NCI-H2196 (cell line): ENCODE measurements around the gene LMCD1.

ENCODE experiments used
- DNase-seq: peaks from one replicate; lab custom pipeline; 2025; ENCODE audit not compliant: unreplicated experiment; lab: John Stamatoyannopoulos, UW

The LMCD1 gene

DNA sequence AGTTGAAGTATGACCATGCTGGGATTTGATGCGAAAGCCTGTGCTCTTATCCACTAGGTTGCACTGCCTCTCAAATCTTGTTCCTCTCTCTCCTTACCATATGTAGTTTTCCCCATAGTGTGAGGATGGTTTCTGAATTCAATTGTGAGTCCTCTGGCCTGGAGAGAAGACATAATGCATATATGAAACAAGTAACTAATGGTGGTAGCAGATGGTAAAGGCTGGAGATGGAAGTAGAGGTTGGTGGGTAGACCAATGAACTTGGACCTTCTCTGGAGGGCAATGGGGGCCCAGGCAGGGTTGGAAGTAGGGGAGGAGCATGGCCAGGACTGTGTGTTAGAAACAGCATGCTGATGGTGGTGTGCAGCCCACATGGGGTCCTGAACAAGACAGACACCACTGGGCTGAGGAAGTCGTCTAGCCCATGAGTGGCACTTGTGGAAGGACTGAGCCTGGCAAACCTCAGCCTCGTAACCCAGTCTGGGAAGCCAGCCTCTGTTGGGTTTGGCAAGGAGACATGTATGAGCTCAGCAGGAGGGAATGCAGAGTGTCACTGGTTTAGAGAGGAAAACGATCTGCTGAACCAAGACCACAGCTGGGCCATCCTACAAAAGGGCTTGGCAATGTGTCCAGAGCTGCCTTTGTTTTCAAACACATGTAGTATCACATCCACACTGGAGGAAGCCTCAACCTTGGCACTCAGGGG, 18.5 kb upstream of the LMCD1 start:
- peak; percentile 74 for DNase-seq

DNA sequence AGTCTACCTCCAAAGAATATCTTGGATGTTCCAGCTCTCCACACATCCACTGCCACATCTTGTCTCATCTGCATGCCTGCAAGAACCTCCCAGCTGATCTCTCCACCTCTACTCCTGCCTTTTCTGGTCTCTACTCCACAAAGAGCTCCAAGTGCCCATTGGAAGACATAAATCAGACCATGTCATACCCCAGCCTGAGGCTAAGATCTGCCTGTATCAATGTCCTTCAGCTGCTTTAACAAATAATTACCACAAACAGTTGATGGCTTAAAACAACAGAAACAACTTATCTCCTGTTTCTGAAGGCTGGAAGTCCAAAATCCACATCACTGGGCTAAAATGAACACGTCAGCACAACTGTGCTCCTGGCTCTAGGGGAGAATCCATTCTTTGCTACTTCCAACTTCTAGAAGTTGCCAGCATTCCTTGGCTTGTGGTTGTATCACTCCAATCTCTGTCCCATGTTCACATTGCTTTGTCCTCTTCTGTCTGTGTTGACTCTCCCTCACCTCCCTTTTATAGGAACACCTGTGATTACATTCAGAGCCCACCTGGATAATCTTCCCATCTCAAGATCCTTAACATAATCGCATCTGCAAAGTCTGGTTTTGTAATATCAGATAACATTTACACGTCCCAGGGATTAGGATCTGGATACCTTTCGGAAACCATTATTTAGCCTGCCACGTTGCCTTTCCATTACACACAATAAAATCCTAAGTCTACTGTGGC, 17.0 kb upstream of the LMCD1 start:
- DNase-seq = no peak

DNA sequence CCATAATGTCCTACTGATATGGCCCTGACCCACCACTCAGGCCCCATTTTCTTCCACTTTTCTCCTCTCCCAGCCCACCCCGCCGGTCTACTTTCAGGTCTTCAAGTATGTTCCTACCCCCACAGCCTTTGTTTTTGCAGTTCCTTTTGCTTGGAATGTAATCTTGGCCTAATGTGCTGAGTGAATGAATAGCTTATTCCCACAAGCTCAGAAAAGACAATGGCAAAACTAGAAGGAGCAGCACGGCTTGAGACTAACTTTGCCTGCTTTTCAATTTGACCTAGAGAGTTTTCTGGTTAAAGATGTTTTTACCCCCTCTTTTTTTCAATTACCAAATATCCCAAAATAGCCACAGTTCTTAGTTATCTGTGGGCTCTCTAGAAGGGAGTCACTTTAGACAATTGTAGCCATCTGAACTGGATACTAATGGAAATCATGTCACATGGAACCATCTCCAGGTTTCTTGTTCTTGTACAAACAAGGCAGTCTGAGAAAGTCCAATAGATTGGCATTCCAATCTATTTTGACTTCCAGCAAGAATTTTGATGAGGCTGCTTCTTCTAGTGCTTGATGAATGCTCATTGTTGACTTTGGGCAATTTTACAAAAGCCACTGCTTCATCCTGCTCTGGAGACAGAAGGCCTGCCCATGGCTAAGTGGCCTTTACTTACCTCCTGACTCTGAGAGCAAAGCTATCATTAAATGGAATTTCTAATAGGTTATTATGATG, 16.3 kb upstream of the LMCD1 start:
- no peak for DNase-seq

DNA sequence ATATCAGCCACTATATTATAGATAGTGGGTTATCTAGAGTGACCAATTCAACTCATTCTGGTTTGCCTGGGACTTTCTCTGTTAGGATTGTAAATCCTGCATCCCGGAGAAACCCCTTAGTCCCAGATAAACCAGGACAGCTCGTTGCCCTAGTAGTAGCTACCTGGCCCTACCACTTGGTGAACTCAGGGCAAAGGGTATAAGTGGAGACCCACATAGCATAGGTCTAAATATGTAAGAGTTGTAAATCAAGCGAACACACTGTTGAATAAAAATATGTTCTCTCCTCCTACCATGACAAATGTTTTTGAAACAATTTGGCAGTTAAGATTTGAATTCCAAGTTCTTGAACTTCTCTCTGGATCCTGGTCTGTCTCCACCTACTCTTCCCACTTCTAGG, 15.7 kb upstream of the LMCD1 start:
- no peak for DNase-seq

DNA sequence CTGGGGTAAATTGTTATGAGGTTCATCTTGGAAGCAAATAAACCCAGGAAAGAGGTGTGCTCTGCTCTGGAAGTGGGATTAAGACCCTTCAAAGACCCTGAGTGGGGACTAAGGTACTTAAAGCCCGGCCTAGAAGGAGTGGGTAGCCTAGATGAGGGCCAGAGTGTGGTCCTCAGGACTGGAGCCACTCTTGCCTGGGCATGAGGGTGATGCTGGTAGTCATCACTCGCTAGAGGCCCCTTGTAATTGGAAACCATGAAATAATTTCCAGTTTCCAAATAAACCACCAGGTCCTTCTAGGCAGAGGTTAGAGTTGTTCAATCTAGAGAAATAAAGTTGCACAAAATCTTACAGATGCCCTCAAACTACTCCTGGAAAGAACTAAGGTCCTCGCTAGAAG, 15.2 kb upstream of the LMCD1 start:
- no peak for DNase-seq

DNA sequence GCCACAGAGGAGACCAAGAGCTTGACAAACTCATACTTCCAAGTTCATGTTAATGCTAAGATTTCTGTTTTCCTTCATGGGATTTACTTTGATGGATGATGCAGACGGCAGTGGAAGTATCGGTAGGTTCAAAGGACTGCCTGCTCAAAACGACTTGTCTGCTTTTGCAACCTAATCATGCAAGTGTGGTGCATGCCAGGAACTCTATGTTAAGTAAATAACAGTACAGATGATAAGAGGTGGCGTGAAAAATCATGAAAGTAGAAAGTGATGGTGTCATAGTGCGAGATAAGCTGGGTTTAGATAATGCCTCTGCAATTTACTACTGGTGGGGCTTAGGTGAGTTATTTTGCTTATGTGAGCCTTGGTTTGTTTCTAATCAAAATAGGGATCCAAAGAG, 14.7 kb upstream of the LMCD1 start:
- no peak for DNase-seq

DNA sequence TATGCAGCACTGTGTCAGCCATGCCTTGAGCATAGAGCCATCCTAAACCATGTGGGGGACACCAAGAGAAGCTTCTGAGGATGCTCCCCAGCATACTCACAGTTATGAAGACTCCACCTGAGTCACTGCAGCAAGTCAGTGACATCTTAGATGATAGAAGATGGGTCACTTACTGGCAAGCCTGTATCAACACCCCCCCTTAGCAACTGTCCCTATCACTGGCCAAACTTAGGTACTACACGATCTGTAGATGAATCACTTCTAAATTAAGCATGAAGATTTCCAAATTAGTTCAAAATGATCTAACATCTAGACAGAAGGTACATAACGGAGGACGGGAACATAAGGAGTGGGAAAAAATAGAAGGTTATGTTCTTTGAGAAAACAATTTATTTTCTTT, 13.2 kb upstream of the LMCD1 start:
- no peak for DNase-seq

DNA sequence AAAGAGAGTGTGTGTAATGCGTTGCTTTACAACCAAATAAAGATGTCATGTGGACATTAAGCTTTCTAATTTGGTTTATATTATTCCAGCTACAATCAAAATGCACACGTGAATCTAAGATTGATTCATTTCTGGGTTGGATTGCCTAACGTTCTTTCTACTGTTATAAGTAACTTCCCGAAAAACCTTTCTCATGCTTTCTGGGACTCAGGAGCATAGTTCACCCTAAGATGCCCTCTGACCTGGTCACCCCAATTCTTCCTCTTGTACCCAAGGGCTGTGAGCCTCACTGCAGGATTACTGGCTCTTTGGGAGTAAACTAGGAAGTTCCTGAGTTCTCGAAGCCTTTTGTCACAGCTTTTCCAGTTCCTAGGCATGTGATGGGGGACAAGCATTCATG, 12.7 kb upstream of the LMCD1 start:
- no peak for DNase-seq

DNA sequence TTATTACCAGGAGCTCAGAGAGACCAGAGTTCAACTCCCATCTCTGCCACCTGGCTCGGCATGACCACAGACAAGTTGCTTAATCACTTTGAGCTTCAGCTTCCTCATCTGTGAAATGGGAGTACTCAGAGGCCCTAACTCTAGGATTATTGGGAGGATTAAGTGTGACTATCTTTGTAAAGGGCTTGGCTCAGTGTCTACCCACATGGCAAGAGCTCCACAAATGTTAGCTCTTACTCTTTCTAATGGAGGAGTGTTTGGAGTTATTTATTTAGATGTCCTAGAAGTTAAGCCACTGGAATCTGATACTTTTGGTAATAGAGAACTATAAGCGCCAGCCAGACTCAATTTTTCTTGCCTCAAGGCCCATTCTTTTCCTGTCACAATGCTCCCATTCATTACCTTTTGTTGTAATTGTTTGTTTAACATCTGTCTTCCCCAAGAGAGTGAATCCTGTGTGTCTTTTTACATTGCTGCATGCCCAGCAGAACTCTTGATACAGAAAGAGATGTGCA, 12.3 kb upstream of the LMCD1 start:
- no peak for DNase-seq

DNA sequence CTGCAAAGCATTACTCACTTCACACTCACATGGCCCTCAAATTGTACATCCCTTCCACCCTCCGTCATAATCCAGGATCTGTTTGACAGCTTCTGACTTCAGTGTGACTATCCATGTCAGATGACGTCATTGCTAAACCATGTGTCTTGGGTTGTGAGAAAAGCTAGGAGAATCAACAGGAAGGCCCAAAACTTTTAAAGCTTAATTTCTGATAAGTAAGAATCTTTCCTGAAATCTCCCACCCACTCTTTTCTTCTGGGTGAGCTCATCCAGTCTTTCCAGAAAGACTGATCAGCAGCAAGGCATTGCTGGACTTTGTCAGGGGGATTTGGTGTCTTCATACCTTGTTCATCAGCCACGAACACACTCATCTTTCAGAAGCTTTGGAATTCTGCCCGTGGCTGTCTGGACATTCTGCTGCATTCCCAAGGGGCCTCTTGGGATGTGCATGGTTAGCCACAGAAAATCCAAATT, 11.5 kb upstream of the LMCD1 start:
- no peak for DNase-seq

DNA sequence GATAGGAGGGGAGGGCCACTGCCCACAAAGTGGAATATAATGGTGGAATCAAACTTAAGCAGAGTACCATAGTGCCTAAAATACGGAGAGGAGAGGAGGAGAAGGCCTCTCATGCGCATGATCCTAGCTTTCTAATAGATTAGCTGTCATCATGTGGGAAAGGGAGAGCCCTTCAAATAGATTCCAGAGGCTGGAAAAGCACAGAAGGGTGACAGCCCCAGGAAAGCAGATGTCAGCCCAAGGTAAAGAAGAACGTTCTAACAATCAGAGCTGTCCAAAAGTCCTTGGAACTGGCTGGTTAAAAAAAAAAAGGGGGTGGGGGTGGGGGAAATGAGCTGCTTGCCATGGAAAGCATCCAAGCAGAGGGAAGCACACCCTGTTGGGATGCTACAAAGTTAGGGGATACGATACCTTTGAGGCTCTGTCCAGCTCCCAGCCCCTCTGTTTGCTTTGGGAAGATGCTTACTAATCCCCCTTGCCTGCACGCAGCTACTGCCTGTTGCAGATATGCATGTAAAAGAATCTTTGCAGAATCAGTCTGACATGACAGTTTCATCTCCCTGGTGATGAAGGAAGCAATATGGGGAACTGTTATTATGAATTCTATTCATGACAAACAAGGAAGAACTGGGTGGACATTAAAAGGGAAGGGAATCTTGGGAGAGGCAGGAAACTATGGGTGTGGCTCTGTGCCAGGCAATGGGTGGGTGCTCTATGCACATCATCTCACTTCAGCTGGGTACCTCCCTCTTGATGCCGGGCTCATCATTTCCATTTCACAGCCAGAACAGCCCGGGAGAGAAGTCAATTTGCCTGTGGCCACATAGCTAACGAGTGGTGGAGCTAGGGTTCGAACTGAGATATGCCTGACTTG, 10.1 kb upstream of the LMCD1 start:
- DNase-seq = no peak

DNA sequence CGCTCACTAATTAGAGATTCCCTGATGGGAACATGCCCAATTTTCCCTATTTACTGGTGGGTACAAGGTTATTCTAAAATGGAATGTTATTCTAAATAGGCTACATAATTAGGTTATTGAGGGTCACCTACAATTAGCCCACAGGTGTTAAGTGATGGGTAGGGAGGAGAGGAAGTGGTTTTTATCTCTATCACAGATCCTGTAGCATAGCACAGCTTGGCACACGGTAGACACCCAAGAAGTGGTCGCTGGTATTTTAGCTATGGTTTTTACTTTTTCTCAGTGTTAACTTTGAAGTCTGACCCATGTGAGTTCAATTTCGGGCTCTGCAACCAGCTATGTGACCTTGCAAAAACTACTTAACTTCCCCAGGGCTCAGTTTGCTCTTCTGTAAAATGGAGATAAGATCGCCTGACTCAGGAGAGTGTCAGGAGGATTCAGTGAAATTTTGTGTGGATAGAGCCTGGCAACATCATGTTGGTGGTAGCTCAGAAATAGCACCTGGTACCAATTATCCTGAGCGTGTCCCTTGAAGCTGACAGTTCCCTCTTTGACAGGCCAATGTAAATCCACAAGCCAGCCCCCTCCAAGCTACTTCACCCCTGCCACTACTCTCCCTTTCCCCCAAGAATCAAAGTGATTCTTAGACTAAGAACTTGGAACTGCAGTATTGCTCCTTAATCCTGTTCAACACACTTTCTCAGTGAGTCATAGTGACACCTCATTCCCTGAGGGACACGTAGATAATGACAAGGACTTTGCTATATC, 8.7 kb upstream of the LMCD1 start:
- DNase-seq = no peak

DNA sequence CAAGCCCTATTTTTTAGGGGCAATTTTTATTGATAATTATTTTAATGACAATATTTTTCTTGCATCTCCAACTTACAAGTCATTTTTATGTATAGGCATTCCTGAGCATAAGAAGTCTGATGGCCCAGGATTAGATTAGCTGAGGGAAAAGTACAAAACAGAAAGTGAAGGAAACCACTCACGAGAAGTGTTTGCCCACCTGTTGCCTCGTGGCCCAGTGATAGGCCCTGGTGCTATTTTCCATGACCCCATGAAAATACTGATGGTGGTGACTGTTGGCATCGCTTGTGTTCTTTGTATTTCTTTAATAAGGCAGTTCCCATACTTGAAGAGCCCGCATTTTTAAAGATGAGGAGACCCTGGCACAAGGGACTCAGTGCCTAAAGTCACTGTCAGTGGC, 7.9 kb upstream of the LMCD1 start:
- DNase-seq = no peak

DNA sequence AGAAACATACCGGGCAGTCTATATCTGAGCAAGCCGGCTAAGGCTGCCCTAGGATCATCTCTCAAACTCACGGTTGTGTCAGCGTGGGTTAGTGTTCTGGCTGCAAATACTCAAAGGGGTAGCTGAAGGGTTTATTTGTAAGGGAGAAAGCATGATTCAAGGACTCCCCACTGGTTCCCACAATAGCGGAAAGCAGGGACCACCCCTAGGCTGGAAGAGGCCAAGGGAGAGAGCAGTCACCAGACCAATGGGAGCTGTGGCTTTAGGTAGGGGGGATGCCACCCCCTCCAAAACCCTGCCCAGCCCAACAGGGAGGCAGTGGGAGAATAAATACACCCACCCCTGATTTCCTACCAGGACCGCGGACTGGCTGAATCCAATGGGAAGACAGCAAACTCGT, 7.3 kb upstream of the LMCD1 start:
- DNase-seq = no peak

DNA sequence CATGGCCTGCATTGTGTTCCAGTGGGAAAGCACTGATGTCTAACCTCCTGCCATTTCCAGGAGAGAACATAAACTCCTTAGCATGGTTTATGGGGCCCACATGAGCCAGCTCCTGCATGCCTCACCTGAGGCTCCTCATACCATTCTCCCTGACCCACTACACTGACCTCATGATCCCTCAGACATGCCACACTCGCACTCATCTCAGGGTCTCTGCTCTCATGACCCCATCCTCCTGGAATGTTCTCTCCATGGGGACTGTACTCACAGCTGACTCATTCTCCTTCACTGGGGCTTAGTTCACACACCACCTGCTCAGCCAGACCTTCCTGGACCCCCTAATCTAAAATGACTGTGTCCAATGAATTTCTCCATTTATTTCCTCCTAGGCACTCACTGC, 4.0 kb upstream of the LMCD1 start:
- no peak for DNase-seq

DNA sequence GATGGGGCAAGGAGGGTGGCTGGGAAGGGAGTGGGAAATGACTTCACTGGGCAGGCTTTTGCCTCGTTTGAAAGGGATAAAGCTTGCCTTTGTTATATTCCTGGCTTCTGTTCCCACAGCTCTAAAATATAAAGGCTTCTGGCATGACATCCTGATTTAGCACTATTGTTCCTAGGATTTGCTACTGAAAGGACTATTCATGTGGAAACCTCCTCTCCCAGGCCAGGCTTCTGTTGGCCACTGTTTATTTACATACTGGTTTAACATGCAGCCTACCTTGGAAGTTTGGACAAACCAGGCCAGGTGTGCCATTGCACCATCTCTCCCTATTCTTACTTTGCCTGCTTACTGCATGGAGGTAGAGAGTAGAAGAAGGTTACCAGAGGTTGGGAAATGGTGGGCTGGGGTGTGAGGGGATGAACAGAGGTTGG, 2.4 kb upstream of the LMCD1 start:
- peak; percentile 39 for DNase-seq

DNA sequence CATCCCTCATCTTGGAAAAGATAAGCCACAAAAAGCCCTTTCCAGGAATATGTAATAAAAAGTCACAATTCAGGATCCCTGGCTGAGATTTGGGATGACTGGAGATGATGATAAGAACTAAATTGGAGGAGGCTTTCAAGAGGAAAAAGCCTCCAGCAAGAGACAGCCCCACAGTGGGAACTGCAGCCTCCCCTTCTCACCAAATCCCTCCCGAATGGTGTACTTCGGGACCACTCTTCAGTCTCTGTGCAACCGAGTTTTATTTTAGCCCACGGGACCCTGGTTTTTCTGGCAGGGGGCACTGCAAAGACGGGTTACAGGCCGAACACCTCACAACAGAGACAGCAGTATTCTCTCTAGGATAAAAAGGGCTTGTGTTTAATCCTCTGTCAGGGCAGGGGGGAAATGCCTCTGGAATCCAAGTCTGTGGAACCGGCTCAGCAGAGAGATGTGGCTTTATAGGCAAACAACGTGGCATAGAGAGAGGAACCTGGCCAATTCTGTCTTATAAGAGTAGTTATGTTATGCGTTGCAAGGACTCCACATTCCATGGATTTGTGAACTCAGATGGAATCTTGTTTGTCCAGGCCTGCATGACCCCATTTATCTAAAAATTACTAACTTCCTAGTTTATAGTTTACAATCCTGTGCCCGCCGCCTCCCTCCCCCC, 1.2 kb upstream of the LMCD1 start:
- DNase-seq = no peak

DNA sequence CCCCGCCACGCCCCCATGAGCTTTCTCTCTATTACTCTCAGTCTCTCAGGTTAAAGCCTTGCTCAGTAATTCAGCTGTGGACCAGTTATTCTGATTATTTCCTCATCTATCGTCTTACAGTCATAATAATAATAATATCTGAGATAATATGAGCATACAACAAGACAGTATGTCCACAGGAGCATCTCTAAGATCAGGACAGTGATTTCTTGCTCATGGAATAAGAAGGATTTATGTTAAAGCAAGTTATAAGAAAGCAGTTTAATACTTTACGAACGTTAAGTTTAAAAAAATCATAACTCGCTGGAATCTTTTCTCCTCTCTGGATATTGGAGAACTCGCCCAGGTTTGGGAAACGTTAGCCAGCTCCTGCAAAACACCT, 643 bp upstream of the LMCD1 start:
- DNase-seq = no peak

DNA sequence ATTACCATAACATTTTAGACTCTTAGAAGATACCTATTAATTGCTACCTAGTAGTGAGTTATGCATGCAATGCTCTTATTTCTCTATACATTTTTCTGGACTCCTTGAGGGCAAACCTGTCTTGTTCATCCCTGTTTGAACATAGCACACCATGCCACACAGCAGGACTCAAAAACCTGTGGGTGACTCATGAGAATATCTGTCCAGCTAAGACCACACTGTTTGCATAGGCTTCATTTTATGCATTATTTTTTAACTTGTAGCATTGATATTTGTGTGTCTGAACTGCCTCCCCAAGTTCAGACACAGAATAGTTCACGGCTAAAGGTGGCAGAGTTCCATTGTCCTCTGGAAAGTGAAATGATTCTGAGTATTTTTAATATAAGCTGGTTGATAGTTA, 1.8 kb downstream of the LMCD1 start:
- DNase-seq = no peak
